GM12878 (cell line): ENCODE measurements around the gene CDK11A. TPM values are rescaled to one million over a fixed set of nuclear protein-coding genes. Genes with fewer than 3 reads are reported as not detected.

Source experiments
- ATAC-seq: fragments of 200-7000 bp; cut with Tn5 transposase; 3 replicates; pipeline ENCODE4 v1.9.1; 2020; ENCODE audit warnings: mild to moderate bottlenecking, moderate library complexity
- BruUV-seq: library from RNA; stranded (reverse); fragments of 400-500 nt; replicated peaks from 2 replicates; lab custom pipeline; 2021; lab: Mats Ljungman, UMichigan
- CTCF ChIA-PET: fragments of 300-600 bp; sonication (Branson Sonifier 250); formaldehyde crosslinking; extraction: SDS; loops from one replicate; lab custom pipeline; 2021; ENCODE audit warnings: inconsistent platforms; lab: Yijun Ruan, JAX
- POLR2A ChIA-PET: fragments of 350-600 bp; formaldehyde crosslinking; extraction: SDS; loops from one replicate; lab custom pipeline; 2021; ENCODE audit warnings: inconsistent platforms; lab: Charles Lee
- RAD21 ChIA-PET: fragments of 300-600 bp; sonication (Branson Sonifier 250); formaldehyde crosslinking; loops from one replicate; lab custom pipeline; 2023; ENCODE audit warnings: antibody characterized with exemption; ENCODE audit not compliant: unreplicated experiment; lab: Charles Lee
- SMC1A ChIA-PET: fragments of 300-600 bp; sonication (Branson Sonifier 250); formaldehyde crosslinking; loops from one replicate; lab custom pipeline; 2023; ENCODE audit not compliant: unreplicated experiment, uncharacterized antibody; lab: Charles Lee
- DNase-seq: peaks from one replicate; pipeline ENCODE4 v3.0.0-alpha.2; 2011; ENCODE audit warnings: low read depth, low spot score
- FAIRE-seq: peaks from 3 replicates; lab custom pipeline; 2011; peaks lifted over from hg19 to GRCh38; lab: Jason Lieb, UNC
- H2AFZ ChIP-seq: 2 replicates; pipeline ENCODE4 v1.6.0; 2011; ENCODE audit warnings: low read depth, low read length, control low read depth; ENCODE audit not compliant: control insufficient read depth
- H3K27ac ChIP-seq: 2 replicates; pipeline ENCODE4 v1.5.1; 2011; ENCODE audit warnings: control low read depth; ENCODE audit not compliant: control insufficient read depth, insufficient read depth
- H3K27me3 ChIP-seq, 2 experiments: replicated peaks in 1 of 2; 2 replicates each; pipeline versions ENCODE4 v1.6.0 to v1.6.1; 2011; ENCODE audit warnings: low read length in 1 of 2; ENCODE audit not compliant: control insufficient read depth in 2 of 2, insufficient read depth in 2 of 2
- H3K36me3 ChIP-seq, 2 experiments: 2 replicates each; pipeline ENCODE4 v1.5.1; 2011; ENCODE audit warnings: low read length in 1 of 2; ENCODE audit not compliant: control insufficient read depth in 2 of 2, insufficient read depth in 2 of 2
- H3K4me1 ChIP-seq: 2 replicates; pipeline ENCODE4 v1.6.1; 2011; ENCODE audit warnings: mild to moderate bottlenecking, low read length, moderate library complexity, mixed read lengths; ENCODE audit not compliant: control insufficient read depth, insufficient read depth
- H3K4me2 ChIP-seq: 2 replicates; pipeline ENCODE4 v1.6.0; 2011; ENCODE audit warnings: control low read depth; ENCODE audit not compliant: control insufficient read depth, insufficient read depth
- H3K4me3 ChIP-seq: fragments of 200-600 bp; sonication (generic); 2 replicates; pipeline ENCODE4 v1.5.1; 2016
- H3K79me2 ChIP-seq: 2 replicates; pipeline ENCODE4 v1.6.0; 2011; ENCODE audit warnings: low read length; ENCODE audit not compliant: control insufficient read depth, insufficient read depth
- H3K9ac ChIP-seq: 2 replicates; pipeline ENCODE4 v1.8.0; 2011; ENCODE audit warnings: low read length, control low read depth, mixed read lengths; ENCODE audit not compliant: control insufficient read depth, insufficient read depth
- H3K9me3 ChIP-seq: replicated peaks from 3 replicates; pipeline ENCODE4 v1.5.1; 2011; ENCODE audit warnings: mild to moderate bottlenecking, low read length; ENCODE audit not compliant: control insufficient read depth, insufficient read depth
- H4K20me1 ChIP-seq: 2 replicates; pipeline ENCODE4 v1.6.0; 2011; ENCODE audit not compliant: control insufficient read depth, insufficient read depth
- BACH1 ChIP-seq: fragments of 450-650 bp; IDR thresholded peaks from 2 replicates; pipeline ENCODE4 v1.6.1; 2017; ENCODE audit warnings: mild to moderate bottlenecking, borderline replicate concordance
- CBFB ChIP-seq: IDR thresholded peaks from 2 replicates; pipeline ENCODE4 v1.6.1; 2016; ENCODE audit warnings: antibody characterized with exemption, low read depth
- CHD2 ChIP-seq: IDR thresholded peaks from 2 replicates; pipeline ENCODE4 v1.6.1; 2011; ENCODE audit warnings: low read depth, low read length, improper control_type of control experiment, borderline replicate concordance
- ETV6 ChIP-seq, 2 experiments: fragments of 450-650 bp in 1 of 2; IDR thresholded peaks in 1 of 2; conservative IDR thresholded peaks in 1 of 2; 2 replicates each; pipeline ENCODE4 v1.6.1; 2014; ENCODE audit warnings: antibody characterized with exemption in 1 of 2, borderline replicate concordance in 1 of 2, low read depth in 1 of 2, mild to moderate bottlenecking in 1 of 2, moderate library complexity in 1 of 2
- GABPA ChIP-seq: IDR thresholded peaks from 2 replicates; pipeline ENCODE4 v1.6.1; 2014; ENCODE audit warnings: antibody characterized with exemption, low read depth, mild to moderate bottlenecking, inconsistent platforms
- PAX8 ChIP-seq: fragments of 450-650 bp; IDR thresholded peaks from 2 replicates; pipeline ENCODE4 v1.6.1; 2017; ENCODE audit warnings: mild to moderate bottlenecking, moderate library complexity
- SMARCA5 ChIP-seq: fragments of 450-650 bp; IDR thresholded peaks from 2 replicates; pipeline ENCODE4 v1.6.1; 2017; ENCODE audit warnings: mild to moderate bottlenecking
- USF1 ChIP-seq: IDR thresholded peaks from 2 replicates; pipeline ENCODE4 v1.6.1; 2011; ENCODE audit warnings: borderline replicate concordance, low read depth, mild to moderate bottlenecking, moderate library complexity, mixed read lengths, low read length; ENCODE audit not compliant: insufficient read depth; ENCODE audit errors: extremely low read length
- WGBS: methylation state at CpG from one replicate; pipeline ENCODE4 v1.1.6; 2016; ENCODE audit warnings: low lambda C conversion rate; ENCODE audit not compliant: insufficient replicate concordance, insufficient coverage; ENCODE audit errors: missing lambda C conversion rate; 5-methylcytosine and 5-hydroxymethylcytosine counted together
- in situ Hi-C: fragments of 300-500 bp; cut with MboI; formaldehyde crosslinking; loops from 9 replicates; pipeline ENCODE4 v1.14.3; 2018; ENCODE audit warnings: mixed read lengths
- intact Hi-C: fragments of 100-400 bp; cut with micrococcal nuclease; formaldehyde crosslinking; loops from one replicate; pipeline ENCODE4 v1.14.2; 2022; ENCODE audit not compliant: unreplicated experiment
- polyA plus RNA-seq, 11 experiments: library from polyadenylated mRNA; depleted of rRNA in 4 of 11; unstranded in 6 of 11; stranded (reverse) in 5 of 11; fragments of >200 nt; fragmentation: Nextera tagmentation in 4 of 11; fragmentation: Illumina TruSeq in 1 of 11; extraction: Ambion mirVana in 4 of 11; extraction: Trizol in 1 of 11; gene quantifications; 1 replicate in 1 of 11; 2 replicates in 10 of 11; pipeline versions ENCODE4 v1.2.1 to v1.2.3, GENCODE V29; 2011 to 2016; ENCODE audit warnings: inconsistent platforms in 2 of 11, missing spikeins in 2 of 11, low read depth in 1 of 11
- total RNA-seq, 4 experiments: library from RNA; depleted of rRNA in 3 of 4; stranded (reverse); fragments of >200 nt in 3 of 4; fragmentation: Illumina TruSeq in 1 of 4; extraction: Trizol in 1 of 4; gene quantifications; 2 replicates each; pipeline versions ENCODE4 v1.2.1 to v1.2.3, GENCODE V29; 2013 to 2021

The CDK11A gene
- total and polyA plus RNA-seq, 10 of the 15 experiments (the other 5 are each of a cell fraction or from before 2014, with no cell fraction given) = 5.1 to 46.0 (median 25.9) TPM

DNA sequence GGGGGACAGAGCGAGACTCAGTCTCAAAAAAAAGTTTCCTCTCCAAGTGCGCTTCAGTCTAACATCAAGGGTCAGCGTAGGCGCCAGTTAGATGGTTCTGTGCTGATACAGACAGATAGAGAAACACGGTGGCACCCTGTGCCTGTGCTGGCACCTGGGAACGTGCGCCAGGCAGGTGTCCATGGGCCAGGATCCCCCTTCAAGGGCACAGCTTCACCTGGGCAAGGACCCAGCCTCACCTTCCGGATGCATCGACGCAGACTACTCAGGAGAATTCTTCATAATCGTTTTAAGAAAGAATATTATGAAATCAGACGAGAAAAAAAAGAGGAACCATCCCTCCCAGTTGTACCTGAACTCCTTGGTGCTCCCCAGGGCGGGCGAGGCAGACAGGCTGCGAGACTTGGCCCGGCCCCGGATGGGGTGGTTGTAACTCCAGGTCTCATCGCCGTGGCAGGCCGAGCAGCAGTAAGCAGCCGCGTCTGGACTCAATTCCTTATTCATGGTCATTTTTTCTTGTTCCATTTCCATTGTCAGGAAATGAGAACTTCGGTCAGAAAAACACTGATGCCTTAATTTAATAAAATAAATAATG lies 40.8 kb upstream of the CDK11A start:
- ChIA-PET POLR2A (interaction anchor here (0.6 kb wide), 1 partner anchor 46 kb away, joined by 5 read pairs; no protein-coding TSS in a partner anchor), CTCF (no interaction called here), RAD21 (no interaction called here), SMC1A (no interaction called here)
- no peak for DNase-seq
- Histone ChIP-seq H3K4me2 (no peak overlapping the region), H3K36me3 (peaks cover 14 to 25% of the 10 kb centered on the region in 2 experiments), H3K27me3 (no peaks in the 10 kb centered on the region), H3K79me2 (peaks cover 21% of the 10 kb centered on the region), H2AFZ (no peak overlapping the region), H3K4me1 (no peaks in the 10 kb centered on the region), H4K20me1 (no peaks in the 10 kb centered on the region), H3K4me3 (no peak overlapping the region), H3K9ac (no peak overlapping the region), H3K27ac (no peak overlapping the region), H3K9me3 (no peaks in the 10 kb centered on the region; the same call in 1 of the 3 replicates)
- in situ Hi-C loops (no loop called here), intact Hi-C loops (no loop called here)
- no peak for FAIRE-seq
- no peak for ATAC-seq
- BruUV-seq = no TSS peak
- 92% methylated on average over 23 of the region's 23 CpGs for WGBS
- TF ChIP-seq CHD2 (no peak), USF1 (no peak), ETV6 (conservative IDR thresholded peaks at IDR 0.05 in 1 of 2, IDR thresholded peaks at IDR 0.05 in 1 of 2; ENCODE audit: borderline replicate concordance in 1 of 2, low read depth in 1 of 2) (no peak), CBFB (no peak), PAX8 (no peak), SMARCA5 (no peak), GABPA (no peak), BACH1 (no peak)
